Stimulated activated CD8-positive, alpha-beta memory T cell treated with anti-CD3 and anti-CD28 coated beads, Interleukin-12 subunit alpha, Interleukin-12 subunit beta, amount 100 ng/mL, for 4 hours (primary cell): Measurements from ENCODE around the gene DCK.
"Not testable (repeated sequence)": the region's sequence is repeated elsewhere in the genome, so short reads cannot be mapped to it uniquely, and the experiment has no call there.

Experiments used
- DNase-seq: peaks from one replicate; pipeline ENCODE4 v3.0.0-alpha.2; 2020; ENCODE audit warnings: low read depth

The DCK gene

GRCh38 chr4:71001363-71001762, 7.9 kb downstream of the DCK start:
- not testable (repeated sequence) for DNase-seq

GRCh38 chr4:71004281-71004851, 10.9 kb downstream of the DCK start:
- peak; percentile 27 for DNase-seq

- DNase-seq, result not testable (repeated sequence)
These were observed 11.6 kb downstream of the DCK start for GRCh38 chr4:71005025-71005424.

- no peak for DNase-seq
These were observed 12.9 kb downstream of the DCK start for GRCh38 chr4:71006203-71006907.

GRCh38 chr4:71008196-71008595, 14.7 kb downstream of the DCK start:
- no peak for DNase-seq

- no peak for DNase-seq
These were observed 15.6 kb downstream of the DCK start for GRCh38 chr4:71009086-71009485.

- DNase-seq, result no peak
These were observed 16.6 kb downstream of the DCK start for GRCh38 chr4:71009890-71010588.

- DNase-seq, result no peak
These were observed 18.0 kb downstream of the DCK start for GRCh38 chr4:71011451-71011850.

- DNase-seq, result not testable (repeated sequence)
These were observed 23.9 kb downstream of the DCK start for GRCh38 chr4:71017391-71017790.

- no peak for DNase-seq
These were observed 27.2 kb downstream of the DCK start for GRCh38 chr4:71020611-71021010.

- no peak for DNase-seq
These were observed 32.2 kb downstream of the DCK start for GRCh38 chr4:71025654-71026053.

- no peak for DNase-seq
These were observed 32.6 kb downstream of the DCK start for GRCh38 chr4:71026086-71026485.

GRCh38 chr4:71027611-71028010, 34.2 kb downstream of the DCK start:
- no peak for DNase-seq

GRCh38 chr4:71029504-71029903, 36.1 kb downstream of the DCK start:
- DNase-seq, result no peak

- DNase-seq, result not testable (repeated sequence)
These were observed 38.7 kb downstream of the DCK start for GRCh38 chr4:71032106-71032505.

- DNase-seq, result no peak
These were observed 51.8 kb downstream of the DCK start for GRCh38 chr4:71045256-71045655.

- no peak for DNase-seq
These were observed 55.9 kb downstream of the DCK start for GRCh38 chr4:71049395-71049794.

- DNase-seq, result no peak
These were observed 57.4 kb downstream of the DCK start for GRCh38 chr4:71050809-71051208.

- no peak for DNase-seq
These were observed 58.6 kb downstream of the DCK start for GRCh38 chr4:71052034-71052433.

- DNase-seq, result no peak
These were observed 59.3 kb downstream of the DCK start for GRCh38 chr4:71052716-71053115.

GRCh38 chr4:71053613-71054012, 60.2 kb downstream of the DCK start:
- DNase-seq, result not testable (repeated sequence)

- DNase-seq, result not testable (repeated sequence)
These were observed 66.1 kb downstream of the DCK start for GRCh38 chr4:71059573-71059972.

GRCh38 chr4:71062436-71062835, 69.0 kb downstream of the DCK start:
- DNase-seq, result no peak
